ENCODE measurements around the gene TSPAN17. TPM values are rescaled to one million over a fixed set of nuclear protein-coding genes. Genes with fewer than 3 reads are reported as not detected.

TSPAN17 gene
- total and polyA plus RNA-seq, 10 of the 15 experiments (the other 5 are each of a cell fraction or from before 2014, with no cell fraction given), result 0.24 to 17.1 (median 10.4) TPM

DNA sequence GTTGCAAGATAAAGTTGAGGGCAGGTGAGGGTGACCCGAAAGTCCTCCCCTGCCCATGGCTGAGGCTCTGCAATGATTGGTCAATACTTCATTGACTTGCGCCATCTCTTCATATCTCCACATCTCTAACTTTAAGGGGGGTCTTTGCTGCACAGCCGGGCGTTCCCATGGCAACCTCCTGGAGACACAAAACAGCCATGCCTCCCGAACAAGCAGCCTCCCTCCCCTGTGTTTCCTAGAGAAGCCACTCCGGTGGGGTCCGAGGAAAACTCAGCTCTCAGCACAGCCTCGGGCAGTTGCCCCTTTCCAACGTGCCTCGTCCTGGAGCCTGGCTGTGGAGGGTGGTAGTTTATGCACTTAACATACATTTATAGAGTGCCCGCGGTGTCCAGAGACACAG is 57.5 kb downstream of the TSPAN17 start:
- in situ Hi-C loops (cut with MboI) (no loop called here), intact Hi-C loops (cut with micrococcal nuclease; ENCODE audit: unreplicated experiment) (no loop called here)
- CTCF ChIA-PET, result no interaction called here
- H3K36me3 ChIP-seq (ENCODE audit: control insufficient read depth in 2 of 2, insufficient read depth in 2 of 2, low read length in 1 of 2), result no peaks in the 10 kb centered on the region
- H4K20me1 ChIP-seq (ENCODE audit: control insufficient read depth, insufficient read depth), result no peaks in the 10 kb centered on the region
- FAIRE-seq (no peak), ATAC-seq (no peak), DNase-seq (ENCODE audit: low read depth, low spot score) (no peak)
- no peak overlapping the region for H3K9ac ChIP-seq (ENCODE audit: control insufficient read depth, insufficient read depth, low read length)
- H3K4me3 ChIP-seq, result no peak overlapping the region
- POLR2A ChIA-PET, result no interaction called here
- H3K4me2 ChIP-seq (ENCODE audit: control insufficient read depth, insufficient read depth), result no peak overlapping the region
- TF ChIP-seq TAF1 (IDR thresholded peaks at IDR 0.05; ENCODE audit: borderline replicate concordance, low read depth, low read length) (no peak), CHD2 (IDR thresholded peaks at IDR 0.05; ENCODE audit: borderline replicate concordance, low read depth, low read length) (no peak), NR2C1 (IDR thresholded peaks at IDR 0.05) (no peak), SMAD1 (IDR thresholded peaks at IDR 0.05; ENCODE audit: low read depth, partially characterized antibody) (no peak)
- no peaks in the 10 kb centered on the region for H3K4me1 ChIP-seq (ENCODE audit: control insufficient read depth, insufficient read depth, low read length)
- no peaks in the 10 kb centered on the region for H3K79me2 ChIP-seq (ENCODE audit: control insufficient read depth, insufficient read depth, low read length)
- peaks cover 0 to 4% of the 10 kb centered on the region in 2 experiments; a peak in 2 of 4 replicates for H3K27me3 ChIP-seq (replicated peaks in 1 of 2; ENCODE audit: control insufficient read depth in 2 of 2, insufficient read depth in 2 of 2, low read length in 1 of 2)
- no peak overlapping the region for H2AFZ ChIP-seq (ENCODE audit: control insufficient read depth, low read depth, low read length)
- RAD21 ChIA-PET (ENCODE audit: unreplicated experiment), result no interaction called here
- SMC1A ChIA-PET (ENCODE audit: uncharacterized antibody, unreplicated experiment), result no interaction called here
- H3K27ac ChIP-seq (ENCODE audit: control insufficient read depth, insufficient read depth), result no peak overlapping the region
- WGBS (ENCODE audit: insufficient coverage, insufficient replicate concordance, low lambda C conversion rate, missing lambda C conversion rate), result 56% methylated on average over 12 of the region's 12 CpGs
- no TSS peak for BruUV-seq (replicated peaks)
- H3K9me3 ChIP-seq (replicated peaks; ENCODE audit: control insufficient read depth, insufficient read depth, low read length), result no peaks in the 10 kb centered on the region; the same call in 2 of the 3 replicates

Small RNAs within 50 kb of the gene (microRNA-seq; reads per million reads assigned to microRNA genes)
- gene MIR4281, result not detected

Small RNAs within 50 kb of the gene (small RNA-seq; reads per million reads assigned to genes)
- not detected for gene MIR4281

Other genes with a start within 250 kb of the TSPAN17 start
Only the 7 nearest of the 8 such genes appear.
- 35.1 and 35.8 TPM in 2 replicates for gene FAF2, start 199.1 kb upstream of the TSPAN17 start, total RNA-seq (2014; rRNA removed)
- 34.6 and 35.4 TPM in 2 replicates for gene FAF2, start 199.1 kb upstream of the TSPAN17 start, total RNA-seq (2014; rRNA removed; fragmentation: Illumina TruSeq; extraction: Trizol)
- 33.7 and 34.8 TPM in 2 replicates for gene FAF2, start 199.1 kb upstream of the TSPAN17 start, total RNA-seq (2021)
- 34.1 and 37.6 TPM in 2 replicates for gene FAF2, start 199.1 kb upstream of the TSPAN17 start, polyA plus RNA-seq (2011; rRNA removed)
- gene FAF2, start 199.1 kb upstream of the TSPAN17 start, polyA plus RNA-seq (2014; fragmentation: Illumina TruSeq; extraction: Trizol), result 41.7 and 43.5 TPM in 2 replicates
- 10 to 100 TPM; 19.0 to 20.7 TPM for gene FAF2, start 199.1 kb upstream of the TSPAN17 start, polyA plus RNA-seq (2014; fragmentation: Nextera tagmentation; extraction: Ambion mirVana)
- gene FAF2, start 199.1 kb upstream of the TSPAN17 start, polyA plus RNA-seq (2014; rRNA removed), result 29.3 and 30.8 TPM in 2 replicates
- 10 to 100 TPM; 39.2 to 45.1 TPM for gene FAF2, start 199.1 kb upstream of the TSPAN17 start, polyA plus RNA-seq (2016; fragmentation: Nextera tagmentation; extraction: Ambion mirVana)
- 8.8 and 9.4 TPM in 2 replicates for gene RNF44, start 110.1 kb upstream of the TSPAN17 start, total RNA-seq (2014; rRNA removed)
- 5.7 and 5.8 TPM in 2 replicates for gene RNF44, start 110.1 kb upstream of the TSPAN17 start, total RNA-seq (2014; rRNA removed; fragmentation: Illumina TruSeq; extraction: Trizol)
- 46.5 and 51.9 TPM in 2 replicates for gene RNF44, start 110.1 kb upstream of the TSPAN17 start, total RNA-seq (2021)
- 5.1 and 8.8 TPM in 2 replicates for gene RNF44, start 110.1 kb upstream of the TSPAN17 start, polyA plus RNA-seq (2011; rRNA removed)
- gene RNF44, start 110.1 kb upstream of the TSPAN17 start, polyA plus RNA-seq (2014; fragmentation: Illumina TruSeq; extraction: Trizol), result 5.2 and 10.4 TPM in 2 replicates
- 1 to 10 TPM; 1.7 to 3.5 TPM for gene RNF44, start 110.1 kb upstream of the TSPAN17 start, polyA plus RNA-seq (2014; fragmentation: Nextera tagmentation; extraction: Ambion mirVana)
- gene RNF44, start 110.1 kb upstream of the TSPAN17 start, polyA plus RNA-seq (2014; rRNA removed), result 31.9 and 35.0 TPM in 2 replicates
- gene RNF44, start 110.1 kb upstream of the TSPAN17 start, polyA plus RNA-seq (2016; fragmentation: Nextera tagmentation; extraction: Ambion mirVana), result 1 to 10 TPM; 6.4 to 7.1 TPM
- gene CDHR2, start 98.1 kb upstream of the TSPAN17 start, total RNA-seq (2014; rRNA removed), result 0.06 TPM in 1 of 2 replicates, not detected in the other
- 0.04 TPM in 1 of 2 replicates, not detected in the other for gene CDHR2, start 98.1 kb upstream of the TSPAN17 start, total RNA-seq (2014; rRNA removed; fragmentation: Illumina TruSeq; extraction: Trizol)
- 0.21 and 0.46 TPM in 2 replicates for gene CDHR2, start 98.1 kb upstream of the TSPAN17 start, total RNA-seq (2021)
- gene CDHR2, start 98.1 kb upstream of the TSPAN17 start, polyA plus RNA-seq (2011; rRNA removed), result 0.03 and 0.10 TPM in 2 replicates
- gene CDHR2, start 98.1 kb upstream of the TSPAN17 start, polyA plus RNA-seq (2014; fragmentation: Illumina TruSeq; extraction: Trizol), result not detected in 2 replicates
- not detected for gene CDHR2, start 98.1 kb upstream of the TSPAN17 start, polyA plus RNA-seq (2014; fragmentation: Nextera tagmentation; extraction: Ambion mirVana)
- gene CDHR2, start 98.1 kb upstream of the TSPAN17 start, polyA plus RNA-seq (2014; rRNA removed), result not detected in 2 replicates
- under 1 TPM in 1 of 2 experiments, not detected in 1; 0.19 TPM for gene CDHR2, start 98.1 kb upstream of the TSPAN17 start, polyA plus RNA-seq (2016; fragmentation: Nextera tagmentation; extraction: Ambion mirVana)
- 8.3 and 10.1 TPM in 2 replicates for gene GPRIN1, start 37.3 kb upstream of the TSPAN17 start, total RNA-seq (2014; rRNA removed)
- 4.7 and 5.8 TPM in 2 replicates for gene GPRIN1, start 37.3 kb upstream of the TSPAN17 start, total RNA-seq (2014; rRNA removed; fragmentation: Illumina TruSeq; extraction: Trizol)
- 14.2 and 16.3 TPM in 2 replicates for gene GPRIN1, start 37.3 kb upstream of the TSPAN17 start, total RNA-seq (2021)
- 0.59 and 1.7 TPM in 2 replicates for gene GPRIN1, start 37.3 kb upstream of the TSPAN17 start, polyA plus RNA-seq (2011; rRNA removed)
- 3.4 and 5.5 TPM in 2 replicates for gene GPRIN1, start 37.3 kb upstream of the TSPAN17 start, polyA plus RNA-seq (2014; fragmentation: Illumina TruSeq; extraction: Trizol)
- under 1 TPM; 0.52 to 0.60 TPM for gene GPRIN1, start 37.3 kb upstream of the TSPAN17 start, polyA plus RNA-seq (2014; fragmentation: Nextera tagmentation; extraction: Ambion mirVana)
- 7.6 and 9.4 TPM in 2 replicates for gene GPRIN1, start 37.3 kb upstream of the TSPAN17 start, polyA plus RNA-seq (2014; rRNA removed)
- gene GPRIN1, start 37.3 kb upstream of the TSPAN17 start, polyA plus RNA-seq (2016; fragmentation: Nextera tagmentation; extraction: Ambion mirVana), result 1 to 10 TPM in 1 of 2 experiments, under 1 TPM in 1; 0.74 to 3.5 TPM
- not detected in 2 replicates for gene SNCB, start 16.9 kb upstream of the TSPAN17 start, total RNA-seq (2014; rRNA removed)
- not detected in 2 replicates for gene SNCB, start 16.9 kb upstream of the TSPAN17 start, total RNA-seq (2014; rRNA removed; fragmentation: Illumina TruSeq; extraction: Trizol)
- not detected in 2 replicates for gene SNCB, start 16.9 kb upstream of the TSPAN17 start, total RNA-seq (2021)
- 0.75 and 1.1 TPM in 2 replicates for gene SNCB, start 16.9 kb upstream of the TSPAN17 start, polyA plus RNA-seq (2011; rRNA removed)
- not detected in 2 replicates for gene SNCB, start 16.9 kb upstream of the TSPAN17 start, polyA plus RNA-seq (2014; fragmentation: Illumina TruSeq; extraction: Trizol)
- gene SNCB, start 16.9 kb upstream of the TSPAN17 start, polyA plus RNA-seq (2014; fragmentation: Nextera tagmentation; extraction: Ambion mirVana), result not detected
- not detected in 2 replicates for gene SNCB, start 16.9 kb upstream of the TSPAN17 start, polyA plus RNA-seq (2014; rRNA removed)
- not detected for gene SNCB, start 16.9 kb upstream of the TSPAN17 start, polyA plus RNA-seq (2016; fragmentation: Nextera tagmentation; extraction: Ambion mirVana)
- gene EIF4E1B, start 16.8 kb upstream of the TSPAN17 start, total RNA-seq (2014; rRNA removed), result not detected in 2 replicates
- not detected in 2 replicates for gene EIF4E1B, start 16.8 kb upstream of the TSPAN17 start, total RNA-seq (2014; rRNA removed; fragmentation: Illumina TruSeq; extraction: Trizol)
- gene EIF4E1B, start 16.8 kb upstream of the TSPAN17 start, total RNA-seq (2021), result not detected in 2 replicates
- gene EIF4E1B, start 16.8 kb upstream of the TSPAN17 start, polyA plus RNA-seq (2011; rRNA removed), result not detected in 2 replicates
- not detected in 2 replicates for gene EIF4E1B, start 16.8 kb upstream of the TSPAN17 start, polyA plus RNA-seq (2014; fragmentation: Illumina TruSeq; extraction: Trizol)
- not detected for gene EIF4E1B, start 16.8 kb upstream of the TSPAN17 start, polyA plus RNA-seq (2014; fragmentation: Nextera tagmentation; extraction: Ambion mirVana)
- not detected in 2 replicates for gene EIF4E1B, start 16.8 kb upstream of the TSPAN17 start, polyA plus RNA-seq (2014; rRNA removed)
- gene EIF4E1B, start 16.8 kb upstream of the TSPAN17 start, polyA plus RNA-seq (2016; fragmentation: Nextera tagmentation; extraction: Ambion mirVana), result not detected
- gene UNC5A, start 163.1 kb downstream of the TSPAN17 start, total RNA-seq (2014; rRNA removed), result not detected in 2 replicates
- gene UNC5A, start 163.1 kb downstream of the TSPAN17 start, total RNA-seq (2014; rRNA removed; fragmentation: Illumina TruSeq; extraction: Trizol), result not detected in 2 replicates
- gene UNC5A, start 163.1 kb downstream of the TSPAN17 start, total RNA-seq (2021), result not detected in 2 replicates
- gene UNC5A, start 163.1 kb downstream of the TSPAN17 start, polyA plus RNA-seq (2011; rRNA removed), result not detected in 2 replicates
- not detected in 2 replicates for gene UNC5A, start 163.1 kb downstream of the TSPAN17 start, polyA plus RNA-seq (2014; fragmentation: Illumina TruSeq; extraction: Trizol)
- gene UNC5A, start 163.1 kb downstream of the TSPAN17 start, polyA plus RNA-seq (2014; fragmentation: Nextera tagmentation; extraction: Ambion mirVana), result not detected
- gene UNC5A, start 163.1 kb downstream of the TSPAN17 start, polyA plus RNA-seq (2014; rRNA removed), result not detected in 2 replicates
- not detected for gene UNC5A, start 163.1 kb downstream of the TSPAN17 start, polyA plus RNA-seq (2016; fragmentation: Nextera tagmentation; extraction: Ambion mirVana)